Measurements from ENCODE around the gene RAD51B. TPM values are rescaled to one million over a fixed set of nuclear protein-coding genes. Genes with fewer than 3 reads are reported as not detected.
"Not testable (repeated sequence)": the region's sequence is repeated elsewhere in the genome, so short reads cannot be mapped to it uniquely, and the experiment has no call there.

Gene RAD51B
- total RNA-seq: 5.3 TPM

DNA sequence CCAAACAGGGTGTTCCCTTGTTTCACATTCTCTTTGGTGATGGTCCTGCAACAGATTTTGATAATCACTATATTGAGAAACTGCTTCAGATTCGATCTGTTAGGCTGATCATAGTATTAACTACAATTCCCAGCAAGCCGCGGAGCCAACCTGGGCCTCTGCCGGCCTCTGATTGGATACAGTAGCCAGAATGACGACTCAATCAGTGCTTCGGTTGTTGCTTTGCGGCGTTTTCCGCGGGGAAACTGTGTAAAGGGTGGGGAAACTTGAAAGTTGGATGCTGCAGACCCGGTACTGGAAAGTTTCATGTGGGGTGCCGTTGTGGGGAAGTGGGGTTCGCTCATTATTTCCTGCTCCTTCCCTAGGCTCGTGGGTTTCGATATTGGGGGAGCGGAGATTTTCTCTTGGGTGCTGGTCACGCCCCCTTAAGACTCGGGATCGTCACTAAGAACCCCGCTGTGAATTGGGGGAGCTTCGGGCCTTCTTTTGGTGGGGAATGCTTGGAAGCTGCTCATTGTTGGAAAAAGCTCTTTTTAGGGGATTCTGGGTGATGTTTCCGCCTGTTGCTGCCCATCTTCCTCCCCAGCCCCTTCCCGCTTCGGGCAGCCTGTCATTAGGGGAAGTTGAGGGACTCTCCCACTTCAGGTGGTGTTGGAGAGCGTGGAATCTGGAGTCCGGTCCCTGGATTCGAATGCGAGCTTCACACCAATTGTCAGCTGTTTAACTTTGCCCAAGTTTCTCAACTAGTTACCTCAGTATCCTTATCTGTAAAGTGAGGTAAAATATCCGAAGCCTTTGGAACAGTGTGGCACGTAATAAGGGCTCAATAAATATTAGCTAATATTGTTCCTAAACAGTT, at the start of gene RAD51B:
Gene RAD51B (plus strand): TSS at position 217 of the 859 bp plus-strand sequence.
- FAIRE-seq: peak; percentile 6
- DNase-seq (ENCODE audit: low spot score in 2 of 2): peak; percentile 53 to 71

DNA sequence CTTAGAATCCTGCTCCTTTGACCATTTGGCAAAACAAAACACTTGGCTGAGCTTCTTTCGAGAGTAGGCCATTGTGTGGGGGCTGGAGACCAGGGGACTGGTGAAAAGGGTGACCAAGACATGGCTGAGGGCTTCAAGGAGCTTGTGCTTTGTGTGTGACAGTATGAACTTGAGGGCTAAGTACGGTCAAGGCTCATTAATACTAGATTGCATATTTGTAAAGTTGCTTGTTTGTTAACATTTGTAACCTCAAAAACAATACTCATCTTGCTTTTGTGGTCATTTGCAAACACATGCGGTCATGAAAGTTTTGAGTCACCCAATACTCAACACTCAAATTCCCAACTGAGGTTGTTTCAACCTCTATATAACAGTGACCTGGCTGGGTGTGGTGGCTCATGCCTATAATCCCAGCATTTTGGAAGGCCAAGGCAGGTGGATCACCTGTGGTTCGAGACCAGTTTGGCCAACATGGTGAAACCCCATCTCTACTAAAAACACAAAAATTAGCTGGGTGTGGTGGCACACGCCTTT, 45.7 kb upstream of the RAD51B start:
- no peak for DNase-seq (ENCODE audit: low spot score in 2 of 2)
- no peak for FAIRE-seq

DNA sequence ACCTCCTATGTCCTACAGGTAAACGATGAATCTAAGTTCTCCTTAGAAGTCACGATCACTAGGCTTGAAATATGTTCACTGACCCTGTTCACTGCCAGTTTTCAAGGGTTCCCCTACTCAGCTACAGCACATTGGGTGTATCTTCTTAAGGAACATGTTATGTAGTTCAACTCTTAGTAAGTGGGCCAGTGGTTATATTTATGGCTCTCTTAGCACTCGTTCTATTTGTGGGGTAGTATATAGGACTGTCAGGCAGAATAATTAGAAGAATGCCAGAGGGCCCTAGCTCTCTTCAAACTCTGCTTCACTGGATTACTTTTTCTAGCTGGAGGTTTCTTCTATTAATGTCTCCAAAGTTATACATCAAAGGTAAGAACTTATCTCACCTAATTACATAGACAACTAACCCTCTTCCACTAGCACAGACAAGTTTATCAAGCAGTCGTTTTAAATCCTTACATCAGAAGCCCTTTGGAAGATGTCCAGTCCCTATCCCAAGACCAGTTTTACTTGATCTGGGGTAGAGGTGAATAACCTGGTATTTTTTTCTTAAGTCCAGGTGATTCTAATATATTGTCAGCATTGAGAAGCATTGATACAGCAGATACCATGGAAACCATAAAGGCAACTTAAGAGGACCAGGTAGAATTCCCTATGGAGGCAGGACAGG, 42.8 kb upstream of the RAD51B start:
- no peak for FAIRE-seq
- no peak for DNase-seq (ENCODE audit: low spot score in 2 of 2)

DNA sequence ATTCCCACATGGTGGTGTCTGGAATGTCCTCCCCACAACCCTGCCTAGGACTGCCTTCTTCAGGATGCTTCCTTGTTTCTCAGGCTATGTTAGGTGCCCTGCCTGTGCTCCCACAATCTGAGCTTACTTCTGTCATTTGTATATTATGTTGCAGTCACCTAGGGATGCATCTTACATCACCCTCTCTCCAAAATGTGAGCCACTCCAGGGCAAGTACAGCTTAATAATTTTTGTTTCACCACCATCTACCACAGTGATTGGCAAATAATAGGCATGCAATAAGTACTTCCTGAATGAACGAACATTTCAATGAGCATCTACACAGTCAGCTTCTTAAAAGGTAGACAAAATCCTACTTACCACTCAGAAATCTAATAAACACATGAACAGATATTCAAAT, 40.8 kb upstream of the RAD51B start:
- DNase-seq (ENCODE audit: low spot score in 2 of 2) (no peak), FAIRE-seq (no peak)

DNA sequence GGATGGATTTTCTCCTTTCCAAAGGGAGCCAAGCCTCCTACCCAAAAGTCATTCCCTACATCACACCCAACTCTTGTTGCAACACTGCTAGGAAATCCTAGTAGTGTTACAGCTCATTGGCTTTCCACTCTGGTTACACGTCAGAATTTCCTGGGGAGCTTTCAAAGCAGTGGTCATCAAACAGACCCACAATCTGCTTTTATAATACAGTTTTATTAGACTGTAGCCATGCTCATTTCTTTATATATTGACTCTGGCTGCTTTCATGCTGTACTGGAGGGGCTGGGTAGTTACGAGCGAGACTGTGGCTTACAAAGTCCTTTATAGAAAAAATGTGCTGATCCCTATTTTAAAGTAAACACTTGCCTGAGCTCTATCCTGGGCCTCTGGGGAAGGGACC, 37.5 kb upstream of the RAD51B start:
- FAIRE-seq (no peak), DNase-seq (ENCODE audit: low spot score in 2 of 2) (no peak)

DNA sequence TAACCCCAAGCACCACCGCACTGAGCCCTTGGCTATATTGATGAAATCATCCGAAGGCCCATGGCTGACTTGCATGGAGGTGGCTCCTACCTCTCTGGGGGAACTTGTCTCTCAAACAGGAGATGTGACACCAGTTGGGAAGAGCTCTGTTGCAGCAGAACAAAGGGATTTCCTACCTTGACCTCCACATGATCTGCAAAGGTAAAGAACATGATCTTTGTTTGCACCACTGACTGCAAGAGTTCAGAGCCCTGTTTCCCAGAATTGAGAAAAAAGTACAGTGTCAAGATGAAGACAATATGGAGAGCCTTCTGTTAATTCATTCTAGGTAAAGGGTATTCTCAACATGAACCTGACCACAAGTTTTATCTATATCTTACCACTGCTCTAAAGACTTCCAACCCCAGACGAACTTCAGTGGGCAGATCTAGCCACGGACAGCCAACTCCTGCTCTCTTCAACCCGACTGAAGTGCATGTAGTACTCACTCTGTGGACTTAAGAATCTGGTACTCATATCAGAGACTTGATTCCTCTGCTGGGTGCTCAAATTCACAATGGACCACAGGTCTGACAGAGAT, 35.2 kb upstream of the RAD51B start:
- no peak for DNase-seq (ENCODE audit: low spot score in 2 of 2)
- FAIRE-seq: no peak

DNA sequence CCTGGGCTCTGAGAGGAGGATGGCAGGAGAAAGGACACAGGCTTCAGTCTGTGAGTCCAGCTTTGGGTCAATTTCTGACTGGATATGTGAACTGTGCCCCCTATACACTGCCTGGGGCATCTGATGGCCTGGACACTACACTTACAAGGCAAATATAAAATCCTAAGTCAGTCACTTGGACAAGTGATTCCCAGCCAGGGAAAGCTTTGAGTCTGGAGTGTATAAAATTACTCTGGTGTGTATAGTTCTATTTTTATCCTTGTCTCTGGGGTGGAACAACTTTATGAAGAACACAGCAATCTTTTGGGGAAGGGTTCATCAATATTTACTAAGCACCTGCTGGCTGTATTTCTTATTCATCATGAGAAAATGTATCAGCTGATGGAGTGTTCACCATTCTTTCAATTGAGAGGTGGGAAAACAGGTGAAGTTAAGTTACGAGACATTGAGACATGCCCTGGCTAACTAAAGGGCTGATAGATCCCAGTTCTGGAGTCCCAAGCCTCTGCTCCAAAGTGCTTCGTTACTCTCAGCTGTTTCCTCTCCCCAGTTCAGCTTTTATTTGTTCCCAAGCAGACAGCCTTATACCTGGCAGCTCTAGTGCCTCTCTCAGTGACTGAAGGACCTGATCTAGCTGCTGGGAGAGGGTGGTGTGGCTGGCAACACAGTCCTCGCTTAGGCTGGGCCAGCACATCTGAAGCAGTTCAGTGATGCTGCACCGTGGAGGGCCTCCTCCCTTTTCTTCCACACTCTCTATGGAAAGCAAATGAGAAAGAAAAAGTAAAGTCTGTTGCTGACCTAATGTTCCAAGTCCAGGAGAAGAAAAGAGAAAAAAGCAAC, 34.1 kb upstream of the RAD51B start:
- FAIRE-seq (no peak), DNase-seq (ENCODE audit: low spot score in 2 of 2) (no peak)

DNA sequence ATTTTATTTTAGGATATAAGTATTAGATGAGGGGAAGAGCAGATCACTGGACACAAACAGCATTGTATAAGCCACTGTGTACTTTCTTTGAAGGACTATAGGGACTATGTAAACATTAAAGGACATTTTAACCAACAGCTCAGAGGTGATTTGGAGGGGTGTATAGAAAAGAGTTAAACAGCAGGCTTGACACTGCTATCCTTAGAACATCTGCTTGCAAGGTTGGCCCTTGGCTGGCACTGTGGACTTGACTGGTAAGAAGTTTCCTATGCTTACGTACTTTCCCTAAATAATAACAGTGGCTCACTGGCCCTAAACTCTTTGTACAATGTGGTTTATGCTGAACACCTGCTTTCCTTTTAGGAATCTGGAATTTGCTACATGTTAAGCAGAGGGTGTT, 31.9 kb upstream of the RAD51B start:
- DNase-seq (ENCODE audit: low spot score in 2 of 2) (no peak), FAIRE-seq (no peak)

DNA sequence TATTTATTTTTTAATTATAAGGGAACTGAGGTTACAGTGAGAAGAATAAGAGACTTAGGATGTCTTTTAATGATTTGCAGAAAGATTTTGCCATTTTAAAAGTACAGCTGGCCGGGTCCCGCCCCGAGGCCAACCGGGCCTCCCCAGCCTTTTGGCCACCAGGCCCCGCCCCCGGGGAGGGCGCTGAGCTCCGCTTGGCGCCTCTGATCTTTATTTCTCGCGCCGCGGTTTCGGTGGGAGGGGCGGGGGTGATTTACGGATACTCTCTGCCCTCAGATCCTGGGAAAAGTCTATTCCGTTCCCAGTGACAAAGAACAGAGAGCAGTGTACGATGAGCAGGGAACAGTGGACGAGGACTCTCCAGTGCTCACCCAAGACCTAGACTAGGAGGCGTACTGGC, 20.8 kb upstream of the RAD51B start:
- no peak for FAIRE-seq
- no peak for DNase-seq (ENCODE audit: low spot score in 2 of 2)

DNA sequence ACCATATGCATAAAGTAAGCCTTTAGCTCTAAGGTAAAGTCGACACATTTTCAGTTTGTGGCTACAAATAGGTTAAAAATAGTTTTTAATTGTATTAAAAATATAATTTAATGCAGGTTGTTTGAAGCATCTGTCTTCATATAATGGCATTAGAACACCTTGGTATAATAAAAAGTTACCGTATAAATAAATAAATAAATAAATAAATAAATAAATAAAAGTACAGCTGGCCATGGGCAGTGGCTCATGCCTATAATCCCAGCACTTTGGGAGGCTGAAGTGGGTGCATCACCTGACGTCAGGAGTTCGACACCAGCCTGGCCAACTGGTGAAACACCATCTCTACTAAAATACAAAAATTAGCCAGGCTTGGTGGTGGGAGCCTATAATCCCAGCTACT, 18.8 kb upstream of the RAD51B start:
- FAIRE-seq (no peak), DNase-seq (ENCODE audit: low spot score in 2 of 2) (no peak)

DNA sequence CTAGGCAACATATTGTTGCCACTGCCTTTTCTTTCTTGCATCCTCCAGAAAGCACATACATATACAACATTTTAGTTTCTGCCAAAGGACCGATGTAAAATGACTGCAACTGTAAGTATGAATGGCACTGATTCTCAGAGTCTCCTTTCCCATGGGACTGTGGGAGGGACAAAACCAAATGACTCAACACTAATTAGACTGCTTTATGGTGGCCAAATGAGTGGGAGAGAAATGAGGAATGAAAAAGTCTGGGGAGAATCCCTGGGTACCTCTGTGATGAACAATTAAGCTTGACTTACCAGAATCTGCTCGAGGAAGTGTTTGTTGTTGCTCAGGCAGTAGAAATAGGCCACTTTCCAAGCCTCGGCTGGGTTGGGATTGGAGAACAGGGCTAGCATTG, 13.3 kb upstream of the RAD51B start:
- FAIRE-seq: no peak
- DNase-seq (ENCODE audit: low spot score in 2 of 2): no peak

DNA sequence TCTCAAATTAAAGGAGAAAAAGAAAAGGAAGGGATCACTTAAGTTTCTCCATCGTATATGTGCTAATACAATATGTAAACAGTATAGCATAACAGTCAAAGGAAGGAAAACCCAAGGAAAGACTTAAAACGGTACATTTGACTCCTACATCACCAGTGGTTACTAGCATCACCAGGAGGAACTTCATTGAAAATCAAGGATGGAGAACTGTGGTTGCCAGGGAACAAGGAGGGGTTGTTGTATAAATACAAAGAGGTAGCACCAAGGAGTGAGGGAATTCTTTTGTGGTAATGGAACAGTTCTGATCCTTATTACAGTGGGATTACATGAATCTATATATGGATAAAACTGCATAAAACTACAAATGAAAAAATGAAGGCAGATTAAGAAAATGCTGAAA, 4.8 kb upstream of the RAD51B start:
- DNase-seq (ENCODE audit: low spot score in 2 of 2): no peak
- no peak for FAIRE-seq

DNA sequence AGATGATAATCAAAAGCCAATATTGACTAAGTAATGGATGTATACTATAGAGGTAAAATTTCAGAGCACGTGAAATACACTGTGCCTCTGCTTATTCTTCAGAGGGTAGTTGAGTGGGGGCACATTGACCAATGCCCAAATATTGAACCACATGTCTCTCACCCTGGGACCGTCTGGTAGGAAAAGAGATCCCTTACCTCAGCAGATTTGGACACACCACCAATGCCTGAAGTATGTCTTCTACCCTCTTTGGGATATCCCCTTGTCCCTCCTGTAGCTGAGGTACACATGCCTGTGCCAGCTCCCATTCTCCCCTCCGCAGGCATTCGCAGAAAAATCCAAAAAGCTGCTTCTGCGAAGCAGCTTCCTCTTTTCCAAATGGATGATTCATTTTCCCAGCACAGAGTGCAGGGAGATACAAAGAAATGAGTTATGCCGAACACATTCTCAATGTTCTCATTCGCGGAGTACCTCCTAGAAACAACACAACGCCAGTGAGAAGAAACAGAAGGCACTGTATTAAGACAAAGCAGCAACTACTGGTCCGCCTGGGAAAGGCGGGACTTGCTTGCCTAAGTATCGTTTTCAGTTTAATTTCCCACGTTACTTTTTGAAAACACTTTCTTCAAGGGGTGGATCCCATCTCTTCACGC, 3.9 kb upstream of the RAD51B start:
- no peak for DNase-seq (ENCODE audit: low spot score in 2 of 2)
- no peak for FAIRE-seq

DNA sequence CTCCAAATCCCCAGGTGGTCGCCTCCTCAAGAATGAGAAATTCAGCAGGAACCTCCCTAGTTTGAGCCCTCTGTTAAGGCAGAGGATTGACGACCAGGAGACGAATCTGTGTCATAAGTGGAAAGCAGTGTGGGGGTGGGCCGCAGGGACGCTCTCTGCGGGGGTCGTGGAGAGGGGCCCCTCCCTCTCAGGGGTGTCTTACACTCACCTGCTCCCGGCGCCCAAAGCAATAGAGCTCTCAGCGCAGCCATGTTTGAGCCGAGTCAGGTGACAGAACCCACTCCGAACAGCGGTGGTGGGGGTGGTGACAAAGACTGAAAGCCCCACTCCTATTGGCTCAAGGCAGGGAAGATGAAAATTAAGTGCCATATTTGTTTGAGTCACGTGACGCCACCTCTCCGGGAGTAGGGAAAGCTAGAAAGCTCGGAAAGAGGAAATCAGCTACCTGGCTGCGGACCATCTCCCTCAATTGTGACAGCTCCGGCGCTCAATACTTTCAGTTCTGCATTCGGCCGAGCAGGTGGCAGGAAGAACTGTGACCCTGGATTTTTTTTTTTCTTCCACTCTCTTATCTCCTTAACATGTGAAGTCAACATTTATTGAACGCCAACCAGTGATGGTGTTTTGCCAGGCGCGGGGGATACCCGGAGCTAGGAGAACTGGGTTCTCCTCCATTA, 3.1 kb upstream of the RAD51B start, which contains the start of gene ZFYVE26:
Gene ZFYVE26 (minus strand): TSS at position 265 of the 677 bp plus-strand sequence. CDS start 627 bp downstream, outside the sequence.
- FAIRE-seq: no peak

DNA sequence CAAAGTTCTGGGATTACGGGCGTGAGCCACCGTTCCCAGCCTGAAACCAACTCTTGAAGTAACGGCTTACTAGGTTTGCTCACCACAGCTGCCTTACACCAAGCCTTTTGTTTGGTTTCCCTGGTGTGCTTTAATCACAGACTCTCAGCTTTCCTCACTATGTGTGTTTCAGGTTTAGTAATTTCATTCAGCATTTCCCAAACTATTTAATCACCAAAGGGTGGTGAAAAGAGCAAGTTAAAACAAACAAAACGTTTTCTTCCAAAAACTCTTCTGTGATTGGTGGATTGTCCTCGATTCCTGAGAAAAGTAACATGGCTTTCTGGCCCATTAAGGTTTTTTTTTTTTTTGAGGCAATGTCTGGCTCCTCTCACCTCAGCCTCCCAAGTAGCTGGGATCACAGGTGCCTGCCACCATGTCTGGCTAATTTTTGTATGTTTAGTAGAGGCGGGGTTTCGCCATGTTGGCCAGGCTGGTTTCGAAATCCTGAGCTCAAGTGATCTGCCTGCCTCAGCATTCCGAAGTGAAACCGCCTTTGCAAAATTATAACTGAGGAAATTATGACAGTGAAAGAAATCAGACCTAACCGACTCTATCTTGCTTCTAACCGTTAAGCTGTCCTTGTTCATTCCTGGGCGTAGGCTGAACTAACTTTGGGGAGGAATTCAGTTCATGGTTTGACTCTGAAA, 1.7 kb upstream of the RAD51B start:
- no peak for DNase-seq (ENCODE audit: low spot score in 2 of 2)
- FAIRE-seq: no peak

More for the DNA sequence above, 3.1 kb upstream of the RAD51B start, which contains the start of gene ZFYVE26:
- peak; percentile 66 to 83 for DNase-seq (ENCODE audit: low spot score in 2 of 2)

DNA sequence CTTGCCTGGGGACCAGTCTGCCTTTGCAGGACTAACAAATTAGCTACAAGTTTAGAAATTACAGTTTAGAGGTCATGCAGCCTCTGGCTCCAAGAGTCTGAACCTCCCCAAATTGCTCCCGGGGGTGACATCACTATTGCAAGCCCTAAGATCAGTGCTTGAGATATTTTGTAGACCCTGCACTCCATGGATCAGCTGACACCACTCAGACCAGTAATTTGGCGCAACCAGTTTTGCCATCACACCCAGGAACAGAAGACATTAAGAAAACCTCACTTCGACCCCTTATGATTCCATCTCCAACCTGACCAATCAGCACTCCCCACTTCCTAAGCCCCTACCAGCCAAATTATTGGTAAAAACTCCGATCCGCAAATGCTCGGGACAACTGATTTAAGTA, 1.1 kb upstream of the RAD51B start:
- DNase-seq (ENCODE audit: low spot score in 2 of 2); FAIRE-seq: not testable (repeated sequence)

DNA sequence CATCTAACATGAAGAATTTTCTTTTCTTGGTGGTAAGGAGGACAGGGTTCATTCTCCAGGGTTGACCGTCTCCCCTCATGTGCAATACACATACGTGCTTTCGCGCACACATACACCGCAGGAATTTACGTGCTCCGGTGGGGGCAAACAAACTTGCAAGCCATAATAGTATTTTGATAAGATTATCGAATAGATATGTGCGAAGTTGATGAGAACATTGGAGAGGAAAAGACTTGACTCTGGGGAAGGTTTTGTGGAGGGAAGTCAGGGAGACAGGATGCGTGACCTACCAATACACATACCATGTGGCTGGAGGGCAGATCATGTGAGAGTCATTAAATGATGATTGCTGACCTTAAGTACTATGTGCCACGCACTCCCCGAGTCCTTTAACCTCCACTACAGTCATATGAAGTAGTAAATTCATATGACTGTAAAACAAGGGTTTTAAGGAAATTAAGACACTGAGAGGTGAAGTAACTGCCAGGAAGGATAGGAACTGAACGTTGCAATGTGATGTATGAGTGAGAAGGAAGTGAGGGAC, 921 bp downstream of the RAD51B start:
- FAIRE-seq: no peak
- no peak for DNase-seq (ENCODE audit: low spot score in 2 of 2)

DNA sequence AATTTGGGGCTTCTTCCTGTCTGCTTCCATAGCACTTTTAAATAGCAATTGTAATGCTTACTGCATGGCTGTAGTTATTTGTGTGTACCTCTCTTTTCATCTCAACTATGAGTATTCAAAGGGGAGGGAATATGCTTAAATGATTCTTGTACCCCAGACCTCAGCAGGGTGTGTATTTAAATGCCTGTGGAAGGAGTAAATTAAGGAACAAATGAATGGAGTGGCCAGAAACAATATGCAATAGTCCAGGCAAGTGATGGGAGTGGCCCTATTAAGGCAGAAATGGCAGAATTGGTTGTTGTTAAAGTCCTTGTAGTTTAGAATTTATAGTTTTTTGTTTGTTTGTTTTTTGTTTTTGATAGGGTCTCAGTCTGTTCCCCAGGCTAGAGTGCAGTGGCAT, 1.5 kb downstream of the RAD51B start:
- FAIRE-seq: no peak

More for the DNA sequence above, 1.5 kb downstream of the RAD51B start:
- DNase-seq (ENCODE audit: low spot score in 2 of 2): no peak
